HG03060 (cell line): ENCODE measurements around the gene NXN.
"Not testable (repeated sequence)": the region's sequence is repeated elsewhere in the genome, so short reads cannot be mapped to it uniquely, and the experiment has no call there.

Source experiments
- ATAC-seq: cut with Tn5 transposase; IDR thresholded peaks from one replicate; pipeline ENCODE4 v1.9.1; 2021; ENCODE audit warnings: low read depth, moderate number of reproducible peaks; ENCODE audit not compliant: unreplicated experiment

Gene NXN

DNA sequence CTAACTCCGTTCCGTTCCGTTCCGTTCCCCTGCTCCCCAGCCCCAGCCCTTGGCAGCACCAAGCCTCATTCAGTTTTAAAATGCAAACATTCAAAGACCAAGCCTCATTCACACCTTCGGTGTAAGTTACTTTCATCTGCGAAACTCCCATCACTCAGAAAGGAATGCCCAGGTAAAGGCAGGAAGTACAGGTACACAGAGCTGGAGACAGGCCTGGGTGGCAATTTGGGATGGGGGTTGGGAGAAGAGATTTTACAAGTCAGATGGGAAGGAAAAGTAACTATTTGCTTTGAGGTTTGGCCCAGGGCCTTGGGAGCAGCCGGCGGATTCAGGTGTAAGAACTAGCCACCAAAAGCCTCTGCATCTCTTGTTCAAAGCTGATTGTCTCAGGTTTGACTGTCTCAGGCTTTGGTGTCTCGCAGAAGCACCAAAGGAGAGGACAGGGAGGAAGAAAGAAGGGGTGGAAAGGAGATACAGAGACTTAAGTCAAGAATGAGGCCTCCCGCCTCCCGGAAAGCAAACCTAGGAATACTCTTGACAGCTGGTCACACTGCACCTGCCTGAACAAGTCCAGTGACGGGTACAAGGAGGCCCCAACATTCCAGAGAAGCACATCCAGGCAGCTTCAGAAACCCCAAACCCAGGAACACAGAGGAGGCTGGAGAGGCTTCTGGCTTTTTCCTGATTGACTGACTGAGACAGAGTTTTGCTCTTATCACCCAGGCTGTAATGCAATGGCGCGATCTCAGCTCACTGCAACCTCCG is 54.7 kb downstream of the NXN start:
- ATAC-seq: no peak

DNA sequence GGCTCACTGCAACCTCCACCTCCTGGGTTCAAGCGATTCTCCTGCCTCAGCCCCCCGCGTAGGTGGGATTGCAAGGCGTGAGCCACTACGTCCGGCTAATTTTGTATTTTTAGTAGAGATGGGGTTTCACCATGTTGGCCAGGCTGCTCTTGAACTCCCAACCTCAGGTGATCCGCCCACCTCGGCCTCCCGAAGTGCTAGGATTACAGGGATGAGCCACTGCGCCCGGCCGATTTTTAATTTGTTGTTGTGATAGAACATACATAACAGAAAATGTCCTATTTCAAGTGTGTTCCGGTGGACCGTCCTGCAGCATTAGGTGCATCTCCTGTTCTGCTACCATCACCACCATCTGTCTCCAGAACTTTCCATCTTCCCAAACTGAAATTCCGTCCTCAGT is 55.3 kb downstream of the NXN start:
- ATAC-seq: not testable (repeated sequence)

DNA sequence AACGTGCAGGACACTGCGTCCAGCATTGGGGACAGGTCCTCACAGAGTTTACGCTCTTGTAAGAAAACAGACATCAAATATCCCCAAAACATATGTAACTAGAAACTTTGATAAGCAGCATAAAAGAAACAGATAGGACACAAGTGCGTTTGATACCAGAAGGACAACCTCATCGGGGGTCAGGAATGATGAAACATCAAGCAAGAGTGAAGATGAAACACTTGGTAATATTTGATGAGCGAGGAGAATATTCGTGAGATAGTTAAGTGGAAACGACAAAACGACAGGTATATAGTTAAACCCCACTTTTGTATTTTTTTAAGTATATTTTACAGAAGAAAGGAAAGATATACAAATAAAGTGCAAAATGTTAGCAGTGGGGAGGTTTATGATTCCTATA is 55.9 kb downstream of the NXN start:
- no peak for ATAC-seq

DNA sequence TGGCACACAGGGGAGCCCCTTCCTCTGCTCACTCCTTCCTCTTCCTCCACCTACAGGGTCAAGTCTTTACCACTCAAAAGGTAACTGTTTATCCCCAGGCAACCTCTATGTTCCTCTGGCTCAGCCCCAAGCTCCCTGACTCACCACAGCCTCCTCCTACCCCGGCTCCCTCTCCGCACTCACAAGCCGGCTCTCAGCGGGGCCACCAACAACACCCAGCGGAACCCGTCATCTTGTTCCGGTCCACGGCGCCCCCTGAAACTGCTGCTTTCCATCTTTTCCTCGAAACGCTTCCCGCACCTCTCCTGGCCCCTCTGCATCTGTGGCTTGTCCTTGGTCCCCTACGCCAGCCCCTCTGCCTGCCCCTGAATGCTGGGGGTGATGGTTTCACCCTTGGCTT is 58.4 kb downstream of the NXN start:
- no peak for ATAC-seq

DNA sequence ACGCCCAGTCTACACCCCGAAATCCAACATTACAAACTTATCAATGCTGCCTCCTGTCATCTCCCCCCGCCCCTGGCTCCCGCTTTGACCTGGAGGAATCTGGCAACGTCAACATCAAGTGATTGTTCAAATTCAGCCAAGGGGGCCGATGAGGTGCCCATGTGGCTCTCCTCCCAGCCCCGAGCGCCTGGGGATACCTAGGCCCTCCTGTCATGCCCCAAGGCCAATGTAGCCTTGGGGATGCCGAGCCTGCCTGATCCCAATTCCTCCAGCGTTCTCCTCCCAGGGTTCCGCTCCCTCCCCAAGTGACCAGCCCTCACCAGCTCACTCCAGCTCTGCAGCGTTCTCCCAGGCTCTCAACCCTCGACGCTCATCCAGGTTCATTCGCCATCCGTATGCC is 59.4 kb downstream of the NXN start:
- ATAC-seq: no peak

DNA sequence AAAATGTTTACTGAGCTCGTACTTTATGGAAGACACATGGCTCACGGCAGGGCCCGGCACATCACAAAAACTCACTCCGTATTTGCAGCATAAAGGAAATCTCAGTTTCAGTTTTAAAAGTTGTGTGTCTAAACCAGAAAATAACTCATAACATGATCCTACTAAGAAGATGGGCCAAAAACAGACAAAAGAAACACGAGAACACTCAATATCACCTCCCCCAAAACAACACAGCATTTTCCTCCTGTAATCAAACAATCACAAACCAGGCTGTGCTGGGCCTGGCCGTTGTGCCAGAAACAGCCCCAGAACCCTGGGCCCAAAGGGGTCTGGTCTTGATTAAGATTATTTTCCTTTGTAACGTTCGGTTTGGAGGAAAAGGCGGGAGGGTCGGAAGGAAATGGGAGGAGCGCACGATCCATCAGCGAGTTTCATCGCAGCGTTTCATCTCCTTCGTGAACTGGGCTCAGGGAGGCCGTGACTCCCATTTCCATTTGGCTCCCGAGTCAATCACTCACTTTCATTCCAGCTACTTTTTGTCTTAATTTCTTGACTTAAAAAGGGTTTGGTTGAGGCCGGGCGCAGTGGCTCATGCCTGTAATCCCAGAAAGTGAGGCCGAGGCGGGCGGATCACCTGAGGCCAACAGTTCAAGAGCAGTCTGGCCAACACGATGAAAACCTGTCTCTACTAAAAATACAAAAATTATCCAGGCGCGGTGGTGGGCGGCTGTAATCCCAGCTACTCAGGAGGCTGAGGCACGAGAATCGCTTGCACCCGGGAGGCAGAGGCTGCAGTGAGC is 61.4 kb downstream of the NXN start:
- no peak for ATAC-seq

DNA sequence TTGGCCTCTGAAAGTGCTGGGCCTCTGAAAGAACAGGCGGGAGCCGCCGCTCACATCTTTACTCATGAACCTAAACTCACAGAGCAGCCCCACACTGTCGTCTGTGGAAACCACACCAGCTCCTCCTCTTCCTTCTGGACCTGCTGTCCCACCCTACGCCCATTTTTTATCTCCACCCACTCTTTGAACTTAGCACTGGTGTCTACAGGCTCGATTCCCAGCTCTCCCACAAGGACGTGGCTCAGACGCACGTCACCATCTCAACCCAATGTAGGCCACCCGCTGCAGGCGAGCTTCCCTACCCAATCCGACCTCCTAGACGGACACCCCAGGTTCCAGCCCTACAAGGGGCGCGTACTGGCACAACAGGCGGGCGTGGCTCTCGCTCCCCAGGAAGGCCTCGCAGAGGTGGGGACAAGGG is 62.2 kb downstream of the NXN start:
- no peak for ATAC-seq

DNA sequence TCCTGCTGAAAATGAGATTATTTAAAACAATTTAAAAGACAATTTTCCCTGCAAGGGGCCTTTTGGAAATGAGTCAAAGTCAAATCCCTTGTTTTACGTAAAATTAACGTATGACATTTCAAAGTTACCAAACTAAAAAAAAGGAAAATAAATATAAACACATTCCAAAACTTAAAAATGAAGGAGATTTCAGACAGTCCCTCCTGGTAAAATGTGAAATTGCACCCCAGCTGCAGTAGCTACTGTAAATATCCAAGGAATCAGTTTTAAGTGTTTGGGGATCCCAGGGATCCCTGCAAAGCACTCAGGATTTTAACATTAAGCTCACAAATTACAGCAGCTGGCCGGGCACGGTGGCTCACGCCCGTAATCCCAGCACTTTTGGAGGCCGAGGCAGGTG is 63.3 kb downstream of the NXN start:
- ATAC-seq: no peak

DNA sequence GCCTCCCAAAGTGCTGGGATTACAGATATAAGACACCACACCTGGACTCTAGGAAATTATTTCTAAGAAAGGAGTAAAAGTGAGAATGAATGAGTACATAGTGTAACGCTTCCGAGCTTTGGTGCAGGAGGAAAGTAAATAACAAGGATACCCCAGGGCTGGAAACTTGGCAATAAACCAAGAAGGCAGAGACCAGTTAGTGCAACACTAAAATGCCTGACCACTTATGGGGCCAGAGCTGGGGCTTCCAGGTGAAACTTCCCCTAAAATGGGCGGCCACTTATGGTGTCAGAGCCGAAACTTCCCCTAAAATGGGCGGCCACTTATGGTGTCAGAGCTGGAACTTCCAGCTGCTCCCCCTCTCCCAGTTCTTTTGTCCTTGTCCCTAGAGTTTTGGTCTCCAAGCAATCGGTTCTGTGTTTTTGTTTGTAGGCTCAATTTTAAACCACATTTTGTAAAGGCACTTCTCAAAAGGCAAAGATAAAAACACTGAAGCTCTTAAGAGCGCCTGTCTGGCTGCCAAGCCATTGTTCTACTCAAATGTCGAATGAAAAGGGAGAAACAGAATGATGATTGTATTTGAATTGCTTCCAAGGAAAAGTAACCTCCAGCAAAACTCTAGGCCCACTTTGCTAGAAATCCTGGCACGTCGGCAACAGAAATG is 63.9 kb downstream of the NXN start:
- no peak for ATAC-seq

DNA sequence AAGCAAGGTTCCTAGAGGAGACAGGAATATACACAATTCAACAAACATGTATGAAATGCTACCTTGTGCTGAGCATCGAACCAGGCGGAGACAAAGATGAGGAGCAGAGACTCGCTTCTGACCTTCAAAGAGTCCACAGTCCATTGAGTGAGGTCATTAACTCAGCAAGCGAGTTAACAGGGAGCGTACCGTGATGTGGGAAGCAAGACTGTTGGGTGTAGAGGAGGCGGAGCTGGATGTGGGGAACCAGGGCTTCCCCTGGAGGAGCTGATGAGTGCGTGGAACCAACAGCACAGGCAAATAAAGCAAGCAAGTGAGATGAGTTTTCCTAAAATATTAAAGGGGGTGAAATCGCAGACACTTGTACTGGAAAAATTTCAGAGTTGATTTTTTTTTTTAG is 65.0 kb downstream of the NXN start:
- no peak for ATAC-seq

DNA sequence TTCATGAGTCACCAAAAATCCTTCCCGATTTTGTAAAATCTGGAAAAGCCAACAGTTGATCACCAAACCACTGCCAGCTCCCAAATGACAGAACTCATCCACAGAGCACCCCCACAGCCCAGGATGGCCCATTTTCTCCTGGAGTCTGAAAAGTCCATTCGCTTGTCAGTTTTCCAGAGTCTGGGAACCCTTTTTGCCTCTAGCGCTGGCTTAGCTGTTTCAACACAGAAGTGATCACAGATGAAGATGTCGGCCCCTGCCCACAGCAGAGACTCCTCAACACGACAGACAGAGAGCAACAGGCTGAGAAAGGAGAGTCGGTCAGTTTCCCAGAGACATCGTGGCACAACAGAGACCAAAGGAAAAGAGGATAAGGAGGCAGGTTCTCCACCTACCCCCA is 66.4 kb downstream of the NXN start:
- ATAC-seq: no peak

DNA sequence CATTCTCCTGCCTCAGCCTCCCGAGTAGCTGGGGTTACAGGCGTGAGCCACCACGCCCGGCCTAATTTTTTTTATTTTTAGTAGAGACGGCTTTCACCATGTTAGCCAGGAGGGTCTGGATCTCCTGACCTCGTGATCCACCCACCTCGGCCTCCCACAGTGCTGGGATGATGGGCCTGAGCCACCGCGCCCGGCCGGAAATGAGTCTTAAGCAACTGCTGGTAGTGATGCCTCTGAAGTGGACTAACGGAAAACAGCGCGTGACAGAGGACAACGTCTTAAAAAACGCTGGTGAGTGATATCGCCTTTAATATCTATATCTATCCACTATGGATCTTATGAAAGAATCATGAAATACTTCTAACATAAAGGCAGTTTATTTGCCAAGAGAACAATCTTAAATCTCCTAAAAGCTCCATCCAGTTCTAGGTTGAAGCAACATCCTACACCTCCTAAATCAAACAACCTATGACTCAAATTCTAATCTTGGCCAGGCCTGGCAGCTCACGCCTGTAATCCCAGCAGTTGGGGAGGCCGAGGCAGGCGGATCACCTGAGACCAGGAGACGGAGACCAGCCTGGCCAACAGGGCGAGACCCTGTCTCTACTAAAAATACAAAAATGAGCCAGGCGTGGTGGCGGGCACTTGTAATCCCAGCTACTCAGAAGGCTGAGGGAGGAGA is 69.8 kb downstream of the NXN start:
- ATAC-seq: no peak

DNA sequence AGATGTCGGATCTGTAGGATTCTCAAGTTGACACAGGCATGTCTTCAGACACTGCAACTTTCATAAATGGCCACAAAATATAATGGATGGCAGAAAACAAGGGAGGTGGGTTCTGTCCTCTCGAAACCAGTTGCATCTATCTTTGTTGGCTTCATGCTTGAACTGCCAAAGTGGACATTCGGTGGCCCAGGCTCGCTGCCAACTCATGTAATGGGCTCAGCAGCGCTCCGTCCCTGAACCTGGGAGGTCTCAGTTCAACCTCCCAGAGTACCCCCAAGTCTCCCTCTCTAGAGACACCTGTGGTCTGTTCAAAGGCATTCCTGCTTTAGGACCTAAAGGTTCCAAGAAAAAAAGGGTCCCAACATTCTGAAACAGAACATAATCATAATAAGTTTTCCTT is 71.9 kb downstream of the NXN start:
- ATAC-seq: no peak

DNA sequence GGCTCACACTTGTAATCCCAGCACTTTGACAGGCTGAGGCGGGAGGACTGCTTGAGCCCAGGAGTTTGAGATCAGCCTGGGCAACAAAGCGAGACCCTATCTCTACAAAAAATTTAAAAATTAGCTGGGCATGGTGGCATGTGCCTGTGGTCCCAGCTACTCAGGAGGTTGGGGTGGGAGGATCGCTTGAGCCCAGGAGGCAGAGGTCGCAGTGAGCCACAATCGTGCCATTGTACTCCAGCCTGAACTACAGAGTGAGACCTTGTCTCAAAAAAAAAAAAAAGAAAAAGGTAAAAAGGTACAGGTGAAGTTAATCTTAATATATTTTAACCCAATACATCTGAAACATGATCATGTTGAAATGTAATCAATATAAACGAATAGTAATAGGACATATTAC is 73.9 kb downstream of the NXN start:
- ATAC-seq: not testable (repeated sequence)

DNA sequence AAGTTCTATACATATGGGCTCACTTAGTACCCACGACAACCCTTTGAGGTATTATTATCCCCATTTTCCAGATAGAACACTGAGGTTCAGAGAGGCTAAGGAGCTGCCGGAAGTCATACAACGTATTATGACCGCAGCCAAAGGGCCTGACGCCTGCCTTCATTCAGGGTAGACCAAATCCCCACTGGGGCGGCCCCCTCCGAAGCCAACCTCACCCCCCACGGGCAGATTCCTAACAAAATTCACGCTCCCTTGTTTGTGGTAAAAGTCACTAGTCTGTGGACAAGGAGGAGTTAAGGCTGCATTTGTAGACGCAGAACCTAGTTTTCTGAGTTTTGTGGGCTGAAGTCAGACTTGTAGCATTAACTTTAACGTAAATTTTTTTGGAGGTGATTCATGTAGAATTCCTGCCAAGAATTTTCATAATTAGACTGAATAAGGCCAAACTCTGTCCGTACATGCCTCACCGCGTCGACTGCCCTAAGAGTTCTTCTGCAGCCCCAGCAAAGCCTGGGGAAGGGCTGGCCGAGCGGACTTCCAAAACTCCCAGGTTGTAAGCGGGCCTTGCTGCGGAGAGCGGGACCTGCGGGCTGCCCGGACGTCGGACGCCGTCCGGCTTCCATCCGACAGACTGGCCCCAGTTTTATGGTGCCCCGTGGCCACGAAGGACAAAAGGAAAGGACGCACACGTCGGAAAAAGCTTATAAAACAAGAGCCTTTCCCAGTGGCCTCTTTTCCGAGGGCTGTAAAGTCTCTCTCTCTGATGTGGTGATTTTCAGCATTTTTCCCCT is 75.7 kb downstream of the NXN start:
- no peak for ATAC-seq

DNA sequence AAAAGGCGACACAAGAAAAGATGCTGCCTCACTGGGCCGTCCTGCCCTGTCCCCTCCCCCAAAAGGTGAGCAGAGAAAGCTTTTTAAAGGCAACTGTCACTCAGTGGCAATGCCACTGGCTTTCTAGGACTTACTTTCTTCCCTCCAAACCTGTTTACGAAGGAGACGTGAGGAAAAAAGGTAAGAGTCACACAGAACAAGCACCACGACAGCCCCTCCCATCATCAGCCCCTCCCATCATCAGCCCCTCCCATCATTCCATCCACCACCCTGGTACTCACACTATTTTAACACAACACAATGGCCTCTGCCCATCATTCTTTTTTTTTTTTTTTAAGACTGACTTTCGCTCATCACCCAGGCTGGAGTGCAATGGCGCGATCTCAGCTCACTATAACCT is 77.1 kb downstream of the NXN start:
- ATAC-seq: no peak

DNA sequence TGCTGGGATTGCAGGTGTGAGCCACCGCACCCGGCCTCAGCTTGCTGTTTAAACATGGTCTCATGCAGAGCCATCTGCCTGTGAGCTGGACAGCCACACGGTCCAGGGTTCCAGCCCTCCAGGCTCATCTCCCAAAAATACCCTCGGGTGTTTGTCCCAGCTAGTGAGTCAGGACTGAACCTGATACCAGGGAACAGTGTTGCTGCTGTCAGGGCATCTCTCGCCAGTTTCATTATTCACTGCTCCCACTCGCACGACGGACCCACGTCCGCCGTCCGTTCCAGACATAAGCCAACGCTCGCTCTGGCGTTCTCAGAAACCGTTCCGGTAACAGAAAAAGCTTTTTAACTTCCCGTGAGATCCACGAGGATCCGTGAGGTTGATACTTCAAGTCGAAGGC is 77.6 kb downstream of the NXN start:
- ATAC-seq: no peak

DNA sequence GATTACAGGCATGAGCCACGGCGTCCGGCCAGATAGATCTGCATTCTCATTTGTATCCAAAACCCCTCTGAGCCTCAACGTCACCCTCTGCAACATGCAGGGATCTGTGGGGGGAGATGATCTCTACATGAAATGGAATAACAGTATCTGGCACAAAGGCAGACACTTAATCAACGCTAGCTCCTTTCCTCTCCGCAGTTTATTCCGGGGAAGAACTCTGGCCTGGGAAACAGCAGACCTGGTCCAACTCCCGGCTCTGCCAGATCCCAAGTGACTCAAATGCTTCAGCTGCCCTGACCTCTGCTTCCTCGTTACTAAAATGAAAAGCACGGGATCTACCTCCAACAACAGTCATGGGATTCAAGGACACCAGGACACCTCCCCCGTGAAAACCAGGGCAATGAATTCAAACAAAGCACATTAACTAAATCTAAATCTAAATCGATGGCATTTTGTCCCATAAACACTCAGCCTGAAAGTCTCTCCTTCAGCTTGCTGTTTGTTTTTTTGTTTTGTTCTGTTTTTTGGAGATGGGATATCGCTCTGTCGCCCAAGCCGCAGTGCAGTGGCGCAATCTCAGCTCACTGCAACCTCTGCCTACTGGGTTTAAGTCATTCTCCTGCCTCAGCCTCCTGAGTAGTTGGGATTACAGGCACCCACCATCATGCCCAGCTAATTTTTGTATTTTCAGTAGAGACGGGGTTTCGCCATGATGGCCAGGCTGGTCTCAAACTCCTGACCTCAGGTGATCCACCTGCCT is 78.2 kb downstream of the NXN start:
- no peak for ATAC-seq

DNA sequence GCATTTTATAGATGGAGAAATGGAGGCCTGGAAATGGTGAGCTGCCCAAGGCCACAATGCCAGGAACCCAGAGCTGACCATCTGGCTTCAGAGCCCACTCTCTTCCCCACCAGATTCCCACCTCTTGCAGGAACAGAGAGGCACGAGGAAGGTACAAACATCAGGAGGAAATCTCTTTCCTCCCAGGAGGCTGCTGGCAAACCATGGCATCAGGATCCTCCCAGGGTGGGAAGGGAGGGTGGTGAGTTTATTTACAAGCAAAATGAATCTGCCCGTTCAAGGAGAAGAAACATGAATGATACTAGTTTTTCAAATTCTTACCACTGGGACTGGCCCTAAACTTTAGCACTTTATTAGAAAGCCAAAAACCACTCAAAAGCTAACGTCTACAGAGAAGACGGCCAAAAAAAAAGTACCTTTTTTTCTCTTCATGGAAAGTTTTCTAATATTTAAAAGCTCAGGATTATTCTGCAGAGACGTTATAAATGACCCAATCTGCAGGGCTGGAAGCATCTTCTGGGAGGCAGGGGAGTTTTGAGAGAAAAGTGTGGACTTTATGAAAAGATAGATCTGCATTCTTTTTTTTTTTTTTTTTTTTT is 79.1 kb downstream of the NXN start:
- ATAC-seq: no peak
